22Rv1 (cell line): ENCODE measurements around the gene ATP6V0C.

ENCODE experiments used
- CTCF ChIP-seq: fragments of 450-650 bp; IDR thresholded peaks from 2 replicates; pipeline ENCODE4 v1.5.1; 2017; ENCODE audit warnings: mild to moderate bottlenecking
- ZFX ChIP-seq: fragments of 450-650 bp; IDR thresholded peaks from 2 replicates; pipeline ENCODE4 v1.6.1; 2017; ENCODE audit warnings: antibody characterized with exemption, borderline replicate concordance

DNA sequence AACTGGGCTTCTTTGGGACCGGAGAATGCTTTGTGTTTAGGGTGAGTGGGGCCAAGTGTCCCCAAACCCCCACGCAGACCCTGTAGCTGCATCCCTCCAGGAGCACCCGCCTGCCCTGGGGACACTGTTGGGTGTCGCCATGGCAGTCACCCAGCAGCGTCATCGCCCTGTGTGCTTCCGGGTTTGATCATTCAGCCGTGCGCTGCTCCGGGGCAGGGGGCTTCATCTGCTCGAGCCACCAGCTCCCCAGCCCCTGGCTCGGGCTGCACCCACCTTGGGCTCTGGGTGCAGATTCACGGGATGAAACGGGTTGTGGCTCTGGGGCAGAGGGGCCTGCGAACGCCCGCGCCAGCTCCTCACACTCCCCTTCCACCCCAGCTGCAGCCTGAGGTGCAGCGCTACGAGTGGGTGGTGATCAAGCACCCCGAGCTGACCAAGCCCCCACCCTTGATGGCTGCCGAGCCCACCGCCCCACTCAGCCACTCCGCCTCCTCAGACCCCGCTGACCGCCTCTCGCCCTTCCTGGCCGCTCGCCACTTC is 13.8 kb upstream of the ATP6V0C start:
- TF ChIP-seq CTCF (no peak), ZFX (no peak)
